Transverse colon (tissue), 4 donors: ENCODE measurements around the gene PCDHGA4. TPM values are rescaled to one million over a fixed set of nuclear protein-coding genes. Genes with fewer than 3 reads are reported as not detected.

Experiments used
- DNase-seq: peaks from one replicate; pipeline ENCODE4 v3.0.0-alpha.2; 2019
- H3K27ac ChIP-seq, 4 donors: fragments of 200-600 bp; sonication (generic); 2 replicates each; pipeline ENCODE4 v1.5.1; 2016 to 2018; ENCODE audit warnings: inconsistent platforms in 4 of 4
- H3K27me3 ChIP-seq: fragments of 200-600 bp; sonication (generic); 2 replicates; pipeline ENCODE4 v1.5.1; 2017; ENCODE audit warnings: inconsistent platforms
- H3K36me3 ChIP-seq, 4 donors: fragments of 200-600 bp; sonication (generic); 2 replicates each; pipeline ENCODE4 v1.5.1; 2017 to 2019; ENCODE audit warnings: inconsistent platforms in 4 of 4
- H3K4me1 ChIP-seq, 4 donors: fragments of 200-600 bp; sonication (generic); 2 replicates each; pipeline ENCODE4 v1.5.1; 2017 to 2020; ENCODE audit warnings: inconsistent platforms in 4 of 4
- H3K4me3 ChIP-seq, 4 donors: fragments of 200-600 bp; sonication (generic); 1 replicate in 1 of 4; 2 replicates in 3 of 4; pipeline versions ENCODE4 v1.5.1 to v1.6.1; 2017 to 2019; ENCODE audit warnings: inconsistent platforms in 4 of 4
- H3K9me3 ChIP-seq, 2 donors: fragments of 200-600 bp; sonication (generic); 2 replicates each; pipeline ENCODE4 v1.5.1; 2017 to 2019; ENCODE audit warnings: inconsistent platforms in 2 of 2
- CTCF ChIP-seq, 5 experiments: fragments of 200-600 bp in 3 of 5; fragments of 450-650 bp in 2 of 5; sonication (generic) in 3 of 5; IDR thresholded peaks; 1 replicate in 2 of 5; 2 replicates in 3 of 5; pipeline ENCODE4 v1.5.1; 2016 to 2017; ENCODE audit warnings: antibody characterized with exemption in 5 of 5, inconsistent platforms in 3 of 5, mild to moderate bottlenecking in 2 of 5, moderate library complexity in 1 of 5
- EP300 ChIP-seq: sonication (generic); formaldehyde crosslinking; IDR thresholded peaks from one replicate; pipeline ENCODE4 v1.6.1; 2017; ENCODE audit warnings: antibody characterized with exemption, low read depth
- POLR2A ChIP-seq: fragments of 450-650 bp; IDR thresholded peaks from one replicate; pipeline ENCODE4 v1.6.1; 2016; ENCODE audit warnings: antibody characterized with exemption, mild to moderate bottlenecking, moderate library complexity
- POLR2AphosphoS5 ChIP-seq, 3 donors: sonication (generic); formaldehyde crosslinking; IDR thresholded peaks; one replicate each; pipeline ENCODE4 v1.6.1; 2016; ENCODE audit warnings: antibody characterized with exemption in 3 of 3
- WGBS, 2 donors: methylation state at CpG; one replicate each; pipeline ENCODE4 v1.1.5; 2018; ENCODE audit warnings: low coverage in 1 of 2; 5-methylcytosine and 5-hydroxymethylcytosine counted together
- in situ Hi-C, 4 donors: fragments of 200-750 bp; cut with MboI; loops; one replicate each; pipeline versions ENCODE4 v1.15.0 to v1.15.1; 2017; ENCODE audit warnings: low sequenced_read_pairs in 3 of 4, low pct_ligation_motif_present in 1 of 4, low pct_unique_long_range_greater_than_20kb in 1 of 4
- intact Hi-C: fragments of 100-400 bp; cut with DNase I; formaldehyde crosslinking; loops from one replicate; pipeline ENCODE4 v1.15.1; 2023; ENCODE audit warnings: low total_unique reads
- total RNA-seq, 4 donors: library from RNA; depleted of rRNA; stranded (reverse); fragments of >200 nt; gene quantifications; one replicate each; pipeline ENCODE4 v1.1.0, GENCODE V29; 2016

The PCDHGA4 gene
- total RNA-seq, 4 donors from 2014 or later, result 1.4 to 18.0 (median 1.6) TPM; not detected in 1

- H3K9me3 ChIP-seq, result peaks cover 66 to 76% of the 10 kb centered on the region in 2 donors
- peaks cover 0 to 50% (median 22%) of the 10 kb centered on the region in 4 donors for H3K36me3 ChIP-seq
- in situ Hi-C loops, result loop anchor here in 1 of 4 donors (25.0 kb wide), 1 partner anchor 243 kb away; no protein-coding TSS in a partner anchor
- H3K27me3 ChIP-seq, result no peaks in the 10 kb centered on the region
- DNase-seq, result no peak
- no peak overlapping the region for H3K27ac ChIP-seq
- WGBS, 2 donors, result 99 to 100% methylated on average over 6 of the region's 6 CpGs
- peak overlapping the region in 1 of 4 donors; percentile 80 for H3K4me3 ChIP-seq
- peaks cover 0 to 12% (median 4%) of the 10 kb centered on the region in 4 donors for H3K4me1 ChIP-seq
- intact Hi-C loops, result no loop called here
- TF ChIP-seq POLR2AphosphoS5 (IDR thresholded peaks at IDR 0.05), result no peak
- TF ChIP-seq EP300, result no peak
- TF ChIP-seq CTCF (IDR thresholded peaks at IDR 0.05), result no peak
- no peak for TF ChIP-seq POLR2A
Observed at GRCh38 chr5:141319202-141319601, 35.6 kb upstream of the PCDHGA4 start.

GRCh38 chr5:141319699-141320098 is 35.1 kb upstream of the PCDHGA4 start:
- Histone ChIP-seq H3K27ac (peak overlapping the region in 2 of 4 donors; percentile 87 to 97), H3K4me1 (peaks cover 0 to 12% (median 4%) of the 10 kb centered on the region in 4 donors), H3K4me3 (peak overlapping the region in 3 of 4 donors; percentile 59 to 80 (median 66)), H3K9me3 (peaks cover 61 to 71% of the 10 kb centered on the region in 2 donors), H3K36me3 (peaks cover 0 to 46% (median 22%) of the 10 kb centered on the region in 4 donors), H3K27me3 (no peaks in the 10 kb centered on the region)
- in situ Hi-C loops (loop anchor here in 1 of 4 donors (25.0 kb wide), 1 partner anchor 243 kb away; no protein-coding TSS in a partner anchor), intact Hi-C loops (loop anchor here (10.0 kb wide), 1 partner anchor 245 kb away; no protein-coding TSS in a partner anchor)
- DNase-seq, result no peak
- whole genome bisulfite sequencing, 2 donors, result 76 to 78% methylated on average over 3 to 5 of the region's 5 CpGs
- TF ChIP-seq POLR2AphosphoS5 (IDR thresholded peaks at IDR 0.05) (no peak), EP300 (no peak), CTCF (IDR thresholded peaks at IDR 0.05) (no peak), POLR2A (no peak)

- H3K27ac ChIP-seq, result peak within 1 kb of the TSS; percentile 87 to 97 (median 92)
- H3K4me1 ChIP-seq, result peaks cover 0 to 12% (median 4%) of the 10 kb centered on the region in 4 donors
- H3K9me3 ChIP-seq, result peaks cover 53 to 63% of the 10 kb centered on the region in 2 donors
- intact Hi-C loops, result loop anchor here (10.0 kb wide), 1 partner anchor 244 kb away; no protein-coding TSS in a partner anchor
- peak; percentile 92 for DNase-seq
- peak within 1 kb of the TSS; percentile 32 to 80 (median 62) for H3K4me3 ChIP-seq
- peaks cover 0 to 45% (median 20%) of the 10 kb centered on the region in 4 donors for H3K36me3 ChIP-seq
- TF ChIP-seq POLR2AphosphoS5 (IDR thresholded peaks at IDR 0.05), result peak; percentile 91 to 98 (median 96)
- peak; percentile 79 to 86 (median 85) for TF ChIP-seq CTCF (IDR thresholded peaks at IDR 0.05)
- peak; percentile 95 for TF ChIP-seq POLR2A
- TF ChIP-seq EP300, result no peak
- WGBS, 2 donors, result 0 to 2% methylated on average over 1 to 67 of the region's 67 CpGs
- in situ Hi-C loops, result loop anchor here in 1 of 4 donors (25.0 kb wide), 1 partner anchor 242 kb away; no protein-coding TSS in a partner anchor
- no peaks in the 10 kb centered on the region for H3K27me3 ChIP-seq
Observed at GRCh38 chr5:141320225-141321169, 34.3 kb upstream of the PCDHGA4 start, which contains the start of gene TAF7. TSS of gene TAF7 (minus strand) at chr5:141320784. CDS start at chr5:141320044, 740 bp downstream.

GRCh38 chr5:141322261-141322660 is 32.6 kb upstream of the PCDHGA4 start:
- DNase-seq, result no peak
- Histone ChIP-seq H3K27me3 (no peaks in the 10 kb centered on the region), H3K4me3 (no peak overlapping the region), H3K27ac (no peak overlapping the region), H3K4me1 (peaks cover 0 to 12% (median 4%) of the 10 kb centered on the region in 4 donors), H3K9me3 (peaks cover 38 to 50% of the 10 kb centered on the region in 2 donors), H3K36me3 (peaks cover 0 to 27% (median 12%) of the 10 kb centered on the region in 4 donors)
- in situ Hi-C loops (loop anchor here in 1 of 4 donors (25.0 kb wide), 1 partner anchor 240 kb away; no protein-coding TSS in a partner anchor), intact Hi-C loops (loop anchor here (10.0 kb wide), 1 partner anchor 243 kb away; no protein-coding TSS in a partner anchor)
- 77 to 93% methylated on average over 3 of the region's 3 CpGs for WGBS, 2 donors
- no peak for TF ChIP-seq CTCF (IDR thresholded peaks at IDR 0.05)
- no peak for TF ChIP-seq POLR2A
- TF ChIP-seq EP300, result no peak
- no peak for TF ChIP-seq POLR2AphosphoS5 (IDR thresholded peaks at IDR 0.05)
